Measurements from ENCODE around the gene LIM2.
"Not testable (repeated sequence)": the region's sequence is repeated elsewhere in the genome, so short reads cannot be mapped to it uniquely, and the experiment has no call there.

Gene LIM2, protein sequence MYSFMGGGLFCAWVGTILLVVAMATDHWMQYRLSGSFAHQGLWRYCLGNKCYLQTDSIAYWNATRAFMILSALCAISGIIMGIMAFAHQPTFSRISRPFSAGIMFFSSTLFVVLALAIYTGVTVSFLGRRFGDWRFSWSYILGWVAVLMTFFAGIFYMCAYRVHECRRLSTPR

DNA sequence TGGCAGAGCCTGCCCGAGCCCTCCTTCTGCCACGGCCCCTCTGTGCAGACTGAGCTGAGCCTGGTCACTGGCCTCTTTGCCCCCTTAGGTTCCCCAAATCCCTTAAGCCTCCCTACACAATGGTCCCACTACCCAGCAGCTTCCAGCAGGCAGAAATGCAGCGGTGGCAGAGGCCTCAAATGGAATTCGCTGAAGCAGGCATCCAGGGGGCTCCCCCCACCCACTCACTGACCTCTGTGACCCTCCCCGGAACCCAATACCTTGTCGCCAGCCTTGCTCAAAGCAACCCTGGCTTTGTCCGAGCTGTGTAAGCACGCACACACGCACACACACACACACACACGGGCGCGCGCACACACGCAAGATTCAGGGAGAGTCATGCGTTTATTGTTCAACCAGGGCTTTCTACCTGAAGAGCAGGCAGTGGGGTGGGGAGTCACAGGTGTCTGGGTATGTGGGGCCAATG is at the start of gene LIM2:
Gene LIM2, minus strand, starts transcription at position 51 of the 466 bp plus-strand sequence. CDS start 531 bp downstream, outside the sequence.
- DNase-seq, result no peak

DNA sequence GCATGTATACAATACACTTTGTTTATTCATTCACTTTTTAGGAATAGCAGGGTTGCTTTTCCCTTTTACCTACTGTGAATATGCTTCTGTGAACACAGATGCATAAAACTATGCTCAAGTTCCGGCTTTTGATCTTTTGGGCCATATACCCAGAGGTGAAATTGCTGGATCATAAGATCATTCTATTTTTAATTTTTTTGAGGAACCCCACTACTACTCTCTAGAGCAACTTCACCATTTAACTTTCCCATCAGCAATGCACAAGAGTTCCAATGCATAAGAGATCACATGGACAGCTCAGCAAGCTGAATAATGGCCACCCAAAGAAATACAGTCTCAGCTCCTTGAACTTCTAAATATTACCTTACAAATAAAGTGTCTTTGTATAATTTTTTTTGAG is 46.7 kb upstream of the LIM2 start:
- no peak for DNase-seq

DNA sequence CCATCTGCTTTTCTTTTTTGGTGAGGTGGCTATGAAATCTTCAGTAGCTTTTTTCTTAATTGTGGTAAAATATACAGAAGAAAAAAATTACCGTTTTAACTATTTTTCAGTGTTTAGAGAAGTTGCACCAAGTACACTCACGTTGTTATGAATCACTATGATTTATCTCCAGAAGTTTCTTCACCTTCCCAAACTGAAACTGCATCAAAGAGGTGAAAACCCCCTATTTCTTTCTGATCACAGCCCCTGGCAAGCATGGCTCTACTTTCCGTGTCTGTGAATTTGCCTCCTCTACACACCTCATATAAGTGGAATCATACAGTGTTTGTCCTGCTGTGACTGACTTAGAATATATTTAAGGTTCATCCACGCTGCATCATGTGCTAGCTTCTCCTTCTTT is 45.3 kb upstream of the LIM2 start:
- DNase-seq, result no peak

DNA sequence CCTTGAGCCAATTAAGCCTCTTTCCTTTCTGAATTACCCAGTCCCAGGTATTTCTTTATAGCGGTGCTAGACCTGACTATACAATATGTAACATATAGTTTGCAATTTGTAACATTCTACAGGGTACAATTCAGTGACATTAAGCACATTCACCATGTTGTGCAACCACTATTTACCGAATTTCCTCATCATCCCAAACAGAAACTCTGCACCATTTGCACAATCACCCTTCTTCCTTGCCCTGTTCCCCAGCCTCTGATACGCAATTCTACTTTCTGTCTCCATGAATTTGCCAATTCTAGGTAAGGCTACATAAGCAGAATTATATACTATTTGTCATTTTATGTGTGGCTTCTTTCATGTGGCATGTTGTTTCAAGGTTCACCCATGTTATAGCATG is 43.4 kb upstream of the LIM2 start:
- no peak for DNase-seq

DNA sequence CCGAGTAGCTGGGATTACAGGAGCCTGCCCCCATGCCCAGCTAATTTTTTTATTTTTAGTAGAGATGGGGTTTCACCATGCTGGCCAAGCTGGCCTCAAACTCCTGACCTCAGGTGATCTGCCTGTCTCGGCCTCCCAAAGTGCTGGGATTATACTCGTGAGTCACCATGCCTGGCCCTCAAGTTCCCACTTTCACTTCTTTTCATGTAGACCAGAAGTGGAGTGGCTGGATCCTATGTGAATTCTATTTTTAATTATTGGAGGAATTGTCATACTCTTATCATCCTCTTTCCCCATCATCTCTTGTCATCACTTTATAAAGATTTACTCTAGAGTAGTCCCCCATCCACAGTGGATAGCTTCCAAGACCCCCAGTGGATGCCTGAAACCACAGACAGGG is 42.4 kb upstream of the LIM2 start:
- DNase-seq, result no peak

DNA sequence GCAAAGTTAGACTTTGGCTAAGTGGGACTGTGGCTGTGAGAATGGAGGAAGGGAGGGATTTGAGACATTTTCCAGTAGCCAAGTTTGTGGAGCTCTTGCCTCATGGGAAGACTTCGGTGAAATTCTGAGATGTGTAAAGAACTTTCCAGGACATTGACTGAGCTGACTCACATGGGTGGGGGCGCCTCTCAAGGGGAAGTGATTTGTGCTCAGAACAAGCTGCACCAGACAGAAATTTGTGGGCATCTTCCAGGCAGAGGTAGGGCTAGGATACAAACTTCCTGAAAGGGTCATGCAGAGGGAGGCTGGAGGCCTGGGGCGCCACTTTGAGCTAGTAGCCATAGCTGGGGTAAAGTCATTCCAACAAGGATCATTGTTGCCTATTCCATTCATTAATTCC is 39.4 kb upstream of the LIM2 start:
- no peak for DNase-seq

DNA sequence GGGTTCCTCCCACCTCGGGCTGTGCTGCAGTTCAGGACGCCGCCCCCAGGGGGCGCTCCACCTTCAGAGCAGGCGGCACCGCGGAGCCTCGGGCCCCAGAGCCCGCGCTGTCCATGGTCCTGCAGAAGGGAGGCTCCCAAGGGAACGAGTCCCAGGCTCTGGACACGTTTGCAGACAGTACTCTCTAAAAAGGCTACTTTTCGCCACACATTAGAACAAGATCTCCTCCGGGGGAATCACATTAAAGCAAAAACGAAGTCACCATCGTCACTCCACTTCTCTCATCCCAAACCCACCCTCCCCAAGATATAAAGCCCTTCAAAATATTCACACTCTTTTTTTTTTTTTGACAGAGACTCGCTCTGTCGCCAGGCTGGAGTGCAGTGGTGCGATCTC is 34.3 kb upstream of the LIM2 start:
- peak; percentile 14 for DNase-seq

DNA sequence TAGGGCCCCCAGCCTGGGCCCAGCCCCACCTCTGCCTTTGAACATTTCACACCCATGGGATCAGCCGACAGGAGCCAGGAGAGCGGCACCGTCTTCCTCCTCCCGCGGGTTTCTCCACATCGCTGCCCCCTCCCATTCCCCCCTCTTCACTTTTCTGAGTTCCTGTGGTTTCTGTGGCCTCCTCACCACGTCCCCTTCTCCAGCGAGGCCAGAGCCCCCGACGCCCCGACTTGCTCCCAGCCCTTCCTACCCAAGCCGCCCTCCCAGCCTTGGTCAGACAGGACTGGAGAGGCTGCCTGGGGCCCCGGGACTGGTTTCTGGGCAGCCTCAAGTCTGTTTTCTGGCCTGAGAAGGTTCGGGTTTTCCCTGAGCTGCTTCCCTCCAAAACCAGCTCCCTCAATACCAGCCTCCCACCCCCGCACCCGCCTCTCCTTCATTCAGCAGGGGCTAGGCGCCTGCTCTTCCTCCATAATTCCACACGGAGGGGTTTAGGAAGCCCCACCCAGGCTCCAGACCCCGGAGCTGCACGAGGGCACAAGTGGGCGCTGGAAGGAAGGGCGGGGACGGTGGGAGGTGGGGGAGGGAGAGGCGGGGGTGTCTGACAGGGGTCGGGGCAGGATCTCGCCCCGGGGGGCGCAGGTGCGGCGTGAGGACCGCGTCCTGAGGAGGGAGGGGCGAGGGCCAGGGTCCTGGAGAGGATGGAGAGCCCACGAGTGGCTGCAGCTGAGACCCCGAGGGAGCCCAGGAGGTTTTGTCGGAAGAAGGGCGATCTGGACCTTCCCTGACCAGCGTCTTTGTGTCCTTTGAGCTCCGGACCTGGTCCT is 33.7 kb upstream of the LIM2 start:
- no peak for DNase-seq

DNA sequence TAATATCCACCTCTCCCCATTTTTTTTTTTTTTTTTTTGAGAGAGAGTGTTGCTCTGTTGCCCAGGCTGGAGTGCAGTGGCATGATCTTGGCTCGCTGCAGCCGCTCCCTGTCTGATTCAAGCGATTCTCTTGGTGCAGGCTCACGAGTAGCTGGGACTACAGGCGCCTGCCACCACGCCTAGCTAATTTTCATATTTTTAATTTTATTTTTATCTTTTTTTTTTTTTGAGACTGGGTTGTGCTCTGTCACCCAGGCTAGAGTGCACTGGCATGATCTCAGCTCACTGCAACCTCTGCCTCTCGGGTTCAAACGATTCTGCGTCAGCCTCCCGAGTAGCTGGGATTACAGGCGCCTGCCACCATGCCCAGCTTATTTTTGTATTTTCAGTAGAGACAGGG is 32.7 kb upstream of the LIM2 start:
- DNase-seq, result not testable (repeated sequence)

DNA sequence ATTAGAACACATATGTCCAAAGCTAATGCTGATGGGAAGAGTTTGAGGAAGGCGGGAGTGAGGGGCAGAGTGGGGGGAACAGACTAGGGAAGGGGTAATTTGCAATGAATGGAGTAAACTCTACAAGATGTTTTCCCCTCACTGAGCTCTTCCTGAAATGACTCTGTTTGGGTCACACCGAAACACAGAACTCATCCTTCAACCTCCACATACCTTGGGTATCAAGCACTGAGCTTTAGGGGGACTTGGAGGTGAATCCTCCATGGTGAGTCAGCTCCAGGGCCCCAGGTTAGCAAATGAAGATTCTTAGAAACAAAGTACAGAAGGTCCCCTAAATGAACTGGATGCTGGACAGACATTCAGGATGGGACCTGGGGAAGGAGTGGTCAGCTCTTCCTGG is 30.9 kb upstream of the LIM2 start:
- no peak for DNase-seq

DNA sequence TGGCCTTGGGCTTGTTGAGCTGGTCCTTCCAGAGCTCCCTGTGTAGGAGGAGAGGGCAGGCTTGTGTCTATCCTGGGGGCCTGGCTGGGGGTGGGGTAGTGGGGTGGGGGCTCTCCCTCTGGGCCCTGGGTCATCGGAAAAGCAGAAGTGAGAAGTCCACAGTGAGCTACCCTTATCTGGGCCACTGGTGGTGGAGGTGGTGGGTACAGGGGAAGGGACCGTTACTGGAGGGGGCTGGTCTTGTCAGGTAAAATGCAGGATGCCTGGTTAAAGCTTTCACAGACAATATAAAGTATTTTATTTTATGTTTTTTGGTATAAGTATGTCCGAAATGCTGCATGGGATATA is 30.0 kb upstream of the LIM2 start:
- no peak for DNase-seq

DNA sequence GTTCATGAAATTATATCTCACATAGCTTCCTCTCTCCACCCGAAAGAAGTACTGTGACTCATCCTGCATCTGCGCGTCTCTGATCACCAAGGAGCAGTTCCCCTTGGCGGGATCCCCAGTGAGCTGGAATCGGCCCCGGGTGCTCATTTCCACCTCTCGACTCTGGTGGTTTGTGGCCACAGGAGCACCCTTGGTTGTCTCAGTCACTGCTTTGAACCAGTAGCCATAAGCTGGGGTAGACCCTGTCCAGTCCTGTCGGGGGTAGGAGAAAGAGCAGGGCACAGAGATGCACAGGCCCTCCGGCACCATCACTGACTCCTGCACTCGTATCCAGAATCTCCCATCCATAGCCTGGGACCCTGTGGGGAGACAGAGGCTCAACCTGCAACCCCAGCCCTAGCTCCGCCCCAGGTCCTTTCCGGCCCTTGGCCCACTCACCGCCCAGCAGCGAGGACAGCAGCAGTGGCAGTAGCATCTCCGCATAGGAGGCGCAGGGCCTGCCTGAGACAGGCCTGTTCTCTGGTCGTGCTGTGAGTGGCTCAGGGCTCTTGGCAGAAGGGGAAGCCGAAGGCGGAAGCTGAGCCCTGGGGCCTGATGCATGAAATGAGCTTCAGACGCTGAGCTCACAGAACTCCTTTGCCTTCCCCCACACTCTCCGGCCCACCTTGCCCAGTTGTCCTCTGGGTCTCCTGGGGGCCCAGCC is 29.5 kb upstream of the LIM2 start, which contains the start of gene SIGLEC10:
Gene SIGLEC10, minus strand, starts transcription at position 536 of the 703 bp plus-strand sequence. Its CDS starts 61 bp downstream, at position 475.
- no peak for DNase-seq

DNA sequence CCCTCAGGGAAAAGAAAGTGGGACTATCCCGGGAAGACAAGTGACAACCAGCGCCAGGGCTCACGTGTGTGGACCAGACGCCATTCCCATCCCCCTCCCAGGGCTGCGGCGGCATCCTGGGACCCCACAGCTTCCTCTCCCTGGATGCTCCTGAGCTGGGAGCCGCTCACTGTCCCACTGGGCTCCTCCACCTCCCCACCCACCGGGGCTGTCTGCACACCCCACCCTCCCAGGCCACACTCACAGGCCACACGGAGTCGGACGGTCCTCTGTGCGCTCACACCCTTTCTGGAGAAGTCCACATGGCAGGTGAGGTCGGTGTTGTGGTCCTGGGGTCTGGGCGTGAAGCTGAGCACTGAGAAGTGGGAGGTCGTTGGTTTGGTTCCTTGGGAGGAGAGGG is 28.6 kb upstream of the LIM2 start:
- not testable (repeated sequence) for DNase-seq

DNA sequence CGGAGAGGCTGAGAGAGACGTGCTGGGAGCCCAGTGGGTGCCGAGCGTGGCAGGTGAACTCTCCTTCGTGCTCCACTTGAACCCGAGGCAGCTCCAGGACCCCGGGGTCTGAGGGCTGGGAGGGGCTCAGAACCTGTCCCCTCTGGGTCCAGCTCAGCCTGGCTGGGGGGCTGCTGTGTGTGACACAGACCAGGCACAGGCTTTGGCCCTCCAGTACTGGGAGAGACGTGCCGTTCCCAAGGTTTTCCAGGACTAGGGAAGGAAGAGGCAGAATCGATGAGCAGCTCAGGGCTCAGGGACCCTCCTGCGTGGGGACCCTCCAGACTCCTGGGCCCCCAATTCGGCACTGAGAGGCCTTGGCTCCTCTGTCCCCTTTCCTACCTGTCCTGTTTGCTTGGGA is 27.4 kb upstream of the LIM2 start:
- DNase-seq, result no peak

DNA sequence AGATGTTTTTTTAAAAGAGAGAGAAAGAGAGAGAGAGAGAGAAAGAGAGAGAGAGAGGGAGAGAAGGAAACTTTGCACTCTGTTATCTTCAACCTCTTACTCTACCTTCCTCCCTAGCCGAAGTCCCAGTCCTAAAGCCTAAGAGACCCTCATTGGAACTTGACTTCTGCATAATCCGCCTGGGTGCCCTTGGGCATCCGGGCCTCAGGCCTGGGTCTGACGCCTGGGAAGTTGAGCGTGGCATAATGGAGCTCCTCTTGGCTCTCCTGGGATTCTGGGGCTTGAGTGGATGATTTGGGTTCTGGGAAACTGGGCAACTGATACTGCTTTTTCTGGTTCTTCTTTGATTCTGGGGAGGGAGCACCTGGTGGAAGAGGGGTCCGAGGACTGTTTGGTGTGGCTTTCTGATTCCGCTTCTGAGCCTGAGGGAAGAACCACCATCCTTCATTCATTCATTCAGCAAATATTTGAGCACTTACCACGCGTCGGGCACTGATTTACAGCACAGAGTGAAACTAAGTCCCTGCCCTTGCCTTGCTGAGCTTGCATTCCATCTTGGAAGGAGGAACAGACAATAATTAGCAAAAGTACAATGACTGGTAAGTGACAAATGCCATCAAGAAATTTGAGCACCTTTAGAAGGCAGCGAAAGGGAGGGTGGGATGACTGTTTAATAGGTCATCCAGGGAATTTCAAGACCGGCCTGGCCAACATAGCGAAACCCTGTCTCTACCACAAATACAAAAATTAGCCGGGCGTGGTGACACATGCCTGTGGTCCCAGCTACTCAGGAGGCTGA is 23.4 kb upstream of the LIM2 start:
- DNase-seq, result no peak

DNA sequence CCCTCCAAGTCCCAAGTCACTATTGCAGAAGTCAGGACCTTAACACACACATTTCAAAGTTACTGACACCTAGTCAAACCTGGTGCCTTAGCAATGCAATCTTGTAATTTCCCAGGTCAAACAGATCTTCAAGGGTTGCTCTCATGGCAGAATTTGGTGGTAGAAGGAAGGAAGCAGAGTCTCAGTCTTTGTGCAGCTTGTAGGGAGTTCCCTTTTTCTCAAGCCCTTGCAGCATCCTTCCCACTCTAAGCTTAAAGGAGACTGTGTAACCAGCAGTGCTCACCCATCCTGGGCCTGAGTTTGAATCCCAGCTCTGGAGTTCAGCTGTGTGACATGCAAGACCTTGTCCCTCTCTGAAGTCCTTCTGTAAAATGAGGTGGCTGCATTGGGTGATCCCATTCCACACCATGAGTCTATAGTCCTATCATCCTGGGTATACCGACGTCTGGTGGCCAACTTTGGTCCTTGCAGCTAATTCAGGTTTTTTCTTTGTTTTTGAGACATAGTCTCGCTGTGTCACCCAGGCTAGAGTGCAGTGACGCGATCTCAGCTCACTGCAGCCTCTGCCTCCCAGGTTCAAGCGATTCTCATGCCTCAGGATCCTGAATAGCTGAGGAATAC is 19.8 kb upstream of the LIM2 start:
- DNase-seq, result no peak

DNA sequence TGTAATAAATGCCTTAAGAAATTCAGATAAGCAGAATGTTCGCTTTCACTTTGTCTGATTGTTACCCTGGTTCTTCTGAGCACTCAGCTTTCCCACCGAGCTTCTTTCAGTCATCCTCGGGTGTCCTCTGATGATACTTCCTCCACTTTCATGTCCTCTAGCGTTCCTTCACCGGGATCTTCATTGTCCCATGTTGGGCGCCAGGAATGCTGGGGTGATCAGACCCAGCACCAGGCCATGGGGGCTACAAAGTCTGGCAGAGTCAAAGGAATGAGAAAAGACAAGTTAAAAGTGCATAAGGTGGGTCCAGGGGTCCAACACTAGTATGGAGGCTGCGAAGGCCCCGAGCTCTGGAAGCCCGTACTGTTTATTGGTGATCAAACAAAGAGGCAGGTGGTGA is 14.3 kb upstream of the LIM2 start:
- no peak for DNase-seq

DNA sequence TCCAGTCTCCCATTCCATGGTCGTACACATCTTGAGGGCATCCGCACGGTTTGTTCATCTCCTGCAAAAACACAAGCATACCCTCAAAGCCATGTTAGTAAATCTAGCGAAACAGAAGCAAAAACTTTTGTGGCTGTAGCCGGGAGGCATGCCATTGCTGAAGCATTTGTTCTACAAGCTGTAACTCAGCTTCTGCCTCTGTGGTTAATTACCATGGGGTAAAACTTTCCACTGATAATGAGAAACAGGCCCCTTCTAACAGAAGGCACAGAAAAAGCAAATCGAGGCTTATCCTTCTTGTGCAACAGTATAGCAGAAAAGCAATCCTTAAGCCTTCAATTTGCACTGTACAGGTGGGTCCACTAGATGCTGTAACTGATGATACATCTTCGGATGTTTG is 12.2 kb upstream of the LIM2 start:
- not testable (repeated sequence) for DNase-seq

DNA sequence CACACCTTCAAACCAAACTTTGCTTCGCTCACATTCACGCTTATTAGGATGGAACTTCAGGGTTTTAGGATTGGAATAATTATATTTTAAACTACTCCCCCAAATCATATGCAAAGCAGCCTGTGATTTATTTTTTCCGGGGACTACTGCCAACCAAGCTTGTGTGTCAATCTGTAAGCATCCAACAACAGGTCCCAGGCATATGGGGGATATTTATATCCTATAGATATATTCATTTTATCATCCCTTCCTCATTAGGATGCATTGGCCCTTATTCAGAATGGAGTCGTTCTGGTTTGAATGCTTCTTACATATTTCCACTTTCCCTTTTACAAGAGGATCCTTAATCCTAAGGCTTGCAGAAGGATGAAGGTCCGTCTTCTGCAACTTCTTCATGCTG is 11.5 kb upstream of the LIM2 start:
- DNase-seq, result no peak

DNA sequence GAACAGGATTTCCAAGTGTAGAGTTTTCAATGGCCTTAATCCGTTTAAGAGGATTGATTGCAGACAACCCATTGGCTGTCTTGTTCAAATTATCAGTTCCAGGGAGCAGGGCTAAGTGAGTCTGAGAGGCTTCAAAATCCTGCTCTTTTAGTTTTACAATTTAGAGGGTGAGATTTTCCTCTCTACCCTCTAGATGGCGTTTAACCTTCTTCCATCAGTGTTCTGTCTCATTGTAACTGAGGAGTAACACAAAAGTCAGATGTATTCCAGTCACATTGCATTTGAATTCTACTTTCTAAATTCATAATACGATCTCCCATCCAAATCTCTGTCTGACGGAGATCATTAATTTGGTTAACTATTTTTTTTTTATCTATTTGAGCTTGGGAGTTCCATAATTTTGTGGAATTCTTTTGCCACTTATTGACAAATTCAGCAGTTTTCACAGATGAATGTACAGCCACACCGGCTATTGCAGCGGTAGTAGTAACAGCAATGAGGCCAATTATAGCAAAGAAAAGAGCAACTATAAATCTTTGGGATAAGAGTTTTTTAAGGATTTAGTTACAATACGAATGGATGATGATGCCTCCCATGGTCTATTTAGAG is 10.4 kb upstream of the LIM2 start:
- DNase-seq, result peak; percentile 67

DNA sequence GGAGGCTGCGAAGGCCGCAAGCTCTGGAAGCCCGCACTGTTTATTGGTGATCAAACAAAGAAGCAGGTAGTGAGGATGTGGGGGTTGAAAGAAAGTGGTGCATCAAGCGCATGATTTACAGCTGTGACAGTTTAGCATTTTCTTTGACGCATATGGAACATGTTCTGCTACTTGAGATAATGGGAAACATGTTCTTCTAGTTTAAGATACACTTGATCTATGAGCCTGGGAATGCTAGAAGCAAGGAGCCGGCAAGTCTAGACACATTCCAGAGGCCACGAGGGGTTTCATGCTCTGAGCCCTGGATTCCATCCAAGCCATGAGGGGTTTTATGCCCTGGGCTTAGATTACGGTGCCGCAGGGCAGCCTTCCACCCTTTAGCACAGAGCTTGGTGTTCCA is 9.7 kb upstream of the LIM2 start:
- peak; percentile 67 for DNase-seq

DNA sequence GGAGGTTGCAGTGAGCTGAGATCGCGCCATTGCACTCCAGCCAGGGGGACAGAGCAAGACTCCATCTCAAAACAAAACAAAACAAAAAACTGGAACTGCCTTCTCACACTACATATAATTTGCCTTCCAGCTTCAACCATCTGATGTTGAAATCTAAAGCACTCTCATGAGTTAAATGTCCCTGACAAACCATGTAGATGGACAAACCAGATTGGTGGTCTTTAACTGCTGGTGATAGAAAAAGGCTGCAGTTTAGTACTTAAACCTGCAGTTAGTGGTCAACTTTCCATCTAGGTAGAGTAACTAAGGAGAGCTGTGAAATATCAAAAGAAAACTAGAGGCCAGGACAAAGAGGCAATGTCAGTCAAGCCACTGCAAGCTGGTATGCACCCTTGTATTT is 8.4 kb upstream of the LIM2 start:
- DNase-seq, result no peak
